Uterus (tissue), 2 donors: Measurements from ENCODE around the gene MRPL33.

ENCODE experiments used
- POLR2A ChIP-seq, 2 donors: fragments of 450-650 bp; IDR thresholded peaks; one replicate each; pipeline ENCODE4 v1.6.1; 2016; ENCODE audit warnings: antibody characterized with exemption in 2 of 2, mild to moderate bottlenecking in 1 of 2, moderate library complexity in 1 of 2
- TF ChIP-seq, protein P1 (sequence below), 4 experiments: fragments of 200-600 bp in 2 of 4; fragments of 450-650 bp in 2 of 4; sonication (generic) in 2 of 4; IDR thresholded peaks; one replicate each; pipeline ENCODE4 v1.5.1; 2016 to 2019; ENCODE audit warnings: antibody characterized with exemption in 4 of 4, mild to moderate bottlenecking in 2 of 4, moderate library complexity in 1 of 4

DNA sequence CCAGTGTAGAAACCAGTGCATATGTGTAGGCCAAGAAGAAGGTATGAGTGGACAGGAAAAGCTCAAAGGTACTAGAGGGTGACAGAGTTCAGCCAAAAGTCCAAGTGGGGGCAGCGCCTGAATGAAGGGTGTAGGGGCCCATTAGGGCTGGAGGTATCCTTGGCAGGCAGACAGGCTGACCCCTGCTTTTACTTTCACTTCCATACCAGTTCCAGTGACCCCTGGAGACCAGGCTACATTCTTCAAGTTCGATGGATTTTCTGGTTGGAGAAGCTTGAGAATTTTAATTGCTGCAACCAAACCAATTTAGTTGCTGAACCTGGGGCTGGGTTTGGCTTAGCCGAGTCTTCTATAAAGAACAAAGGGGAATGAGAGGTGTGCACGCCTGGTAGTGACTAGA lies 42.3 kb upstream of the MRPL33 start:
- TF ChIP-seq, protein P1, sequence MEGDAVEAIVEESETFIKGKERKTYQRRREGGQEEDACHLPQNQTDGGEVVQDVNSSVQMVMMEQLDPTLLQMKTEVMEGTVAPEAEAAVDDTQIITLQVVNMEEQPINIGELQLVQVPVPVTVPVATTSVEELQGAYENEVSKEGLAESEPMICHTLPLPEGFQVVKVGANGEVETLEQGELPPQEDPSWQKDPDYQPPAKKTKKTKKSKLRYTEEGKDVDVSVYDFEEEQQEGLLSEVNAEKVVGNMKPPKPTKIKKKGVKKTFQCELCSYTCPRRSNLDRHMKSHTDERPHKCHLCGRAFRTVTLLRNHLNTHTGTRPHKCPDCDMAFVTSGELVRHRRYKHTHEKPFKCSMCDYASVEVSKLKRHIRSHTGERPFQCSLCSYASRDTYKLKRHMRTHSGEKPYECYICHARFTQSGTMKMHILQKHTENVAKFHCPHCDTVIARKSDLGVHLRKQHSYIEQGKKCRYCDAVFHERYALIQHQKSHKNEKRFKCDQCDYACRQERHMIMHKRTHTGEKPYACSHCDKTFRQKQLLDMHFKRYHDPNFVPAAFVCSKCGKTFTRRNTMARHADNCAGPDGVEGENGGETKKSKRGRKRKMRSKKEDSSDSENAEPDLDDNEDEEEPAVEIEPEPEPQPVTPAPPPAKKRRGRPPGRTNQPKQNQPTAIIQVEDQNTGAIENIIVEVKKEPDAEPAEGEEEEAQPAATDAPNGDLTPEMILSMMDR (IDR thresholded peaks at IDR 0.05), result no peak
- no peak for TF ChIP-seq POLR2A (IDR thresholded peaks at IDR 0.05)
